NCI-H1930 (cell line): ENCODE results near the gene GPR132.
"Not testable (repeated sequence)": the region's sequence is repeated elsewhere in the genome, so short reads cannot be mapped to it uniquely, and the experiment has no call there.

ENCODE experiments used
- DNase-seq, 2 experiments: peaks; one replicate each; lab custom pipeline; 2025; lab: John Stamatoyannopoulos, UW

Gene GPR132

DNA sequence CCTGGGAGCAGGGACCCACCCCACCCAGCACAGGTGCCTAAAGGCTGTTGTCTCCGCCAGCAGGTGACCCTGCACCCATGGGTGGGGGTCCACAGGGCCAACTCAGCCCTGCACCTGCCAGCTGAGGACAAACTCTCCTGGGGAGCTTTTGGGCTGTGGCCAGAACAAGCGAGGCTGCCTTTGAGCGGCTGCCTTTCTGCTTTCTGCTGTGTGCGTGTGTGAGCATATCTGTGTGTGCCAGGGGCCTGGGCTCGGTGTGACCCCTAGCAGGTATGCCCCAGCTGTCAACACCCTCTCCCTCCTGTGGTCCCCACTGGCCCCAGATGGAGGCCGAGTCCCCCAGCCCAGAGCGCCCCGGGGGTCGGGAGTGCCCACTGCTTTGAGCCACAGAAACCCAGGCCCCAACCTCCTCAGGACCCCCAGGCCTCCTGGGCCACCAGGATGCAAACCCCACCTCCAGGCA lies 25.9 kb upstream of the GPR132 start:
- DNase-seq, result no peak

DNA sequence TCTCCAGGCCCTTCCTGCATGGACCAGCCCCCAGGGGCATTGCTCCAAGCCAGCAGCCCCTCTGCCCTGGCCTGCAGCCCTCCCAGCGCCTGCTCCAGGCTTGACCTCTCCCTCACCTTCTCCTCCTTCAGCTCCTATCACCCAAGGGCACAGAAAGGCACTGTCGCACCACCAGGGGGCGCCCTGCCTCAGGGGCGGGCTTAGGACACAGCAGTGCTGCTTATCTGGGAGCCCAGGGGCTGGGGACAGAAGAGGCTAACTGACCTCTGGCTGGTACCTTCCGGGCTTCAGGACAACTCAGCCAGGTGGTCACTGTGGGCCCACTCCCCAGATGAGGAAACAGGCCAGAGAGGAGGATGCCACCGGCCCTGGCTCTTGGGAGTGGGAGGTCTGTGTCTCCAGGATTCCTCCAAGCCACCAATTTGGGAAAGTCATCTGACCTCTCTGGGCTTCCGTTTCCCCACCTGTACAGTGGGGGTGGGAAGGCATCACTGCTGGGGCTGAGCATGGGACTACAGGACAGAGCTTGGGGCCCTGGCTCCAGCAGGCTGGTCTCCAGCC lies 25.3 kb upstream of the GPR132 start:
- DNase-seq, result peak; percentile 74 to 83

DNA sequence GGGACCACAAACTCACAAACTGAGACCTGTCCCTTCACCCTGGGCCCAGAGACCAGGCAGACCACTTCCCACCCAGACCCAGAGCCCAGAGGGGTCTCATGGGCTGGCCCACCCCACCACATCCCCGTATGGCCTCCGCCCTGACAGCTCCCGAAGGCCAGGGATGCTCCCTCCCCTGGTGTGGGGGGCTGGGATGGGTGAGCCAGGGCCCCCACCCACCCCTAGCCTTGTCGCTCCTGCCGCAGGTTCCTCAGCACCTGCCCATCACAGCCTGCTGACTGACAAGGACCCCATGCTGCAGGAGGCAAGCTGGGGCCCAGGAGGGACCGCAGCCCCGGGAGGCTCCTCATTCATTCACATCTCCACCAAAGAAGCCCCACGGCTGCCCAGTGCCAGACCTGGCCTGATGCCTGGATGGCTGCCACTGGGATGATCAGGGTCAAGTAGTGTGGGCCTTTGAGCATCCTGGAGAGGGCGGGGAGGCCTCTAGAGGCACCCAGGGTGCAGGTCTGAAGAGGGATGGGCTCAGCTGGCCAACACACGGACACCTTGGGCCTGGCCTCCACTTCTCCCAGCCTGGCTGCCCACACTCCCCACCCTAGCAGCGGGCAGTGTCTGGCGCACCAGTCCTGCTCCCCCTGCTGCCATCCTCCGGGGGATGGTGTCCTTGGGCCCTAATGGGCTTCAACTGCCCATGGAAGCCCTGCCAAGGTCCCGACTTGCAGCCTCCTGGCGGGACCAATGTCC lies 24.7 kb upstream of the GPR132 start:
- DNase-seq, result no peak

DNA sequence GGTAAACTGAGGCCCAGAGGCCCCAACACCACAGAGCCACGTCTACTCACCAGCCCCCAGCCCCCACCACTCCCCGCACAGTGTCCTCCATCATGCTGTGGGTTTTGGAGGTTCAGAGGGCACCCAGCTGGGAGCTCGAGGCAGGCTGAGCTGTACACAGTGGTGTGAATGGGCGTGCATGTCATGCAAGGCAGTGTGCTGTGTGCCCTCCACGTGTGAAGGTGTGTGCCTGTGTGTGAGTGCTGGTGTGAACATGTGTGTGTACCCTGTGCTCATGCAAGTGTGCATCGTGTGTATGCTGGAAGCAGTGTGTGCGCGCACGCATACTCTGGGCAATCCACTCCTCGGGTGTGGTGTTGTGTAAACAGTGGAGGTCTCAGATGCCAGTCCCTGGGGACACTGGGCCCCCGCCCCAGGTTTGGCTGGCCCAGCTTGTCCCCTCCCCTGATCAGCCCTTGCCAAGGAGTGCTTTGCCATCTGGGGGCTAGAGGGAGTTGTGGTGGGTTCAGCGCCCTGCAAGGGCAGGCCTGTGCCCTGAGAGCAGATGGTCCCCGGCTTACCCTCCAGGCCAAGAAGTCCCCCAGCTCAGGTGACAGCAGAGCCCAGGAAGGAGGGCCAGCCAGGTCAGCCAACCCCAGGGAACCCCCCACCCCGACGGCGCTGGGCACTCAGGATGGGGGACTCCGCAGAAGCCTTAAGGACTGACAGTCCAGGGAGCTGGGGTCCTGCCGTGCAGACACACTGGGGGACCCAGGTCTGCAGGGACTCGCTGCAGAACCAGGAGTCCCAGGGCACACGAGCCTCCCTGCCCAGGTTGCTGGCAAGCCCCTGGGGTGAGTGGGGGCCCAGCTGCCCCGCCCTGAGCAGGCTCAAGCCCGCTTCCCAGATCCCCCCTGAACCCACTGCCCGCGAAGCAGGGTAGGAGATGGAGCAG lies 23.8 kb upstream of the GPR132 start:
- DNase-seq, result no peak

DNA sequence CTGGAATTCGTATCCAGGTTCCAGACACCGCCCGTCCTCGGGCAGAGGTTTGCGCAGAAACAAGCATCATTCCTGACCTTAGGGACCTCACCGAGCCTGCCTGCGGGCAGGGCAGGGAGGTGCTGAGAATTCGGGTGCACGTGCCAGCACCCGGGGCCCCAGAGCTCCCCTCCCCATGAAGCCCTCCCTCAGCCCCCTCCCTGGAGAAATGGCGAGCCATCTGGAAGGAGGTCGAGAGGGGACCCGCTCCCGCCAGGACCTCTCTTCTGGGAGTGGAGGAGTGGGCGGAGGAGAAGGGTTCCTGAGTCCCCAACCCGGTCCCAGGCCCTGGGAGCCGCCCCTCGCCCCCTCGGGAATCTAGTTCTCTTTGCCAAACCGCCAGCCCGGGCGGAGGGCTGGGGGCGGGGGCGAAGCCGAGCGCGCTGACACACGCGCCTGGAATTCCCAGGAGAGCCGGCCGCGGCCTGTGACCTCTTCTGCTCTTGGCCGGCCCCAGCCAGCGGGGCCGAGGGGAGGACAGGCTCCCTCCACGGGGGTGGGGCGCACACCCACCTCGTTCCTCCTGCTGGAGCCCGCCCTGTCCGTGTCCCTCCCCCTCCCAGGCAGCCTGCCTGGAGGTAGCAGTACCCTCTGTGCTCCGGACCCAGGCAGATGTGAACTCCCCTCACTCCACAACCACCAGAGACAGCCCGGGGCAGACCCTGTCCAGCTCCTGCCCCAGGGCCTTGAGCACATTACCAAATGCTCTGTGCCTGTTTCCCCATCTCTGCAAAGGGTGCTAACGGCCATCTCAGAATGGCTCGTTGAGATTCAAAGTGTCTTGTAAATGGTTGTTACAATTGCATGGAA lies 23.0 kb upstream of the GPR132 start:
- no peak for DNase-seq

DNA sequence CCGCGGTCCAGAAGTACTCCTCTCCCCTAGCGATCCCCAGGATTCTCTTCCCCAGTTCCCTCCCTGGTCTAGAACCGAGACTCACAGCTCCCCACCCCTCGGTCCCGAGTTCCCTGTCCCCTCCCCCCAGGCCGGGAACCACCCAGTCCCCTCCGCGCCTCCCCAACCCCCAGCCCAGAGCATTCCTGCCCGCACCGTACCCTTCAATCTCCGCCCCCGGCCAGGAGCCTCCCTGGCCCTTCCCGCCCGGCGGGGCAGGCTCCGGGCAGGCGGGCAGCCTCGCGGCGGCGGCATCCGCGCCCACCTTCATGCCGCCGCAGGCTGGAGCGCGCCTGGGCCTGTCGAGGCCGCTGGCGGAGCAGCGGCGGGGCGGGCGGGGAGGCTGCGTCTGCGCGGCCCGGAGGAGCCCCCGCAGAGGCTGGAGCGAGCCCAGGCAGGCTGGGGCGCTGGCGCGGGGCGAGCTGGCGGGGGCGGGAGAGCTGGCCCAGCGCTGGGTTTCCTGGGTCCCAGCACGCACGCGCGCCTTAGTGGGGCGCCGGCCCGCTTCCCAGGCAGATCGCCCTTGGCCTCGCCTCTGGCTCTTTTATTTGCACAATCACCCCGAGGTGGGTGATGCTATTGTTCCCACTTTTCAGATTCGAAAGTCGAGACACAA lies 22.2 kb upstream of the GPR132 start:
- DNase-seq, result no peak

GRCh38 chr14:105086833-105087307 lies 21.6 kb upstream of the GPR132 start:
- DNase-seq, result peak; percentile 40 to 64

DNA sequence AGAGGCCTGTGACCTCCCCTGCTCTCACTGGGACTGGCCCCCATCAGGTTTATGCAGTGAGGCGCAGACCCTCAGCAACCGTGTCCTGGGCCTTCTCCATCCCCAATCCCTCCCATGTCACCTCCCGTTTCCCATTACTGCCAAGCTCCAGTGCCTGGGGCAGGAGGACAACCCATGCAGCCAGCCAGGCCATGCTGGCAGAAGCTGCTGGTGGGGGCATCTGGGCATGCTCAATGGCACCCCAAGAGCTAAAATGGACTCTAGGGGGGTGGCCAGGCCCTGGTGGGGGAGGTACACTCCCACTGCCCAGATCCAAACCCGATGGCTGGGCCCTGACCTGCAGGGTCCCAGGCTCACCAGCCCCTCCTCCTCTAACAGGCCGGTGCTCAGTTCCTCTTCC lies 20.5 kb upstream of the GPR132 start:
- DNase-seq, result no peak

DNA sequence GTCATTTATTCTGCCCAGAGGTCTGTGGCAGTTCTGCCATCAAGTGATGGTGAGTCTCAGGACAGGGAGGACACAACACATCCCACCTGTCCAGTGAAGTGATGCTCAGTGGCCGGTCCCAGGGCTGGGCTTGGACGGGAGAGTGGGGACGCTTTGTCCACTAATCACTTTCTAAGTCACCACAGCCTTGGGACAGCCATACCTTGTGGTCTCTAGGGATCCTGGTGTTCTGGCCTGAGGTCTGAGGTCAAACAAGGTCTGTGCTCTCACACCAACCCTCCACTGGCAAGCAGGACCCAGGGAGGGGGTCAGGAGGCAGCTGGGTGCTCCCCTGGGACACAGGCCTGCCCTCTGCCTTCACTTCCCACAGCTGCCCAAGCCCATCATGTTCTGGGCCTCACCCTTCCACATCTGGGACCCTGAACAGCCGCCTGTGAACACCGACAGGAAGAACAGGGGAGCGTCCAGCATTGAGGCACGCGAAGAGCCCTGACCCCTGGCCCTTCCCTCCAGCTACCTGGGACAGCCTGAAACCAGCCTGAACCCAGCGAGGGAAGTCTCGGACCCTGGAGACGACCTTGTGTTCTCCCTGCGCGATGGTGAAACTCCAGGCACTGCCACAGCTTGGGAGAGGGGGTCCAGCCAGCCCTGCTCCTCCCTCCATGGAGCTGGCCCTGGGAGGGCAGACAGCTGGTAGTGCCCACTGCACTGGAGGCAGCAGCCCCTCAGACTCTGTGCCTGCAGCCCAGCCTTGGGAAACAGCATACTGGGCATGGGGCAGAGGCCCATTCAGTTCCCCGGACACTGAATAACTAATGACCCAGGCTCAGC lies 19.7 kb upstream of the GPR132 start:
- no peak for DNase-seq

DNA sequence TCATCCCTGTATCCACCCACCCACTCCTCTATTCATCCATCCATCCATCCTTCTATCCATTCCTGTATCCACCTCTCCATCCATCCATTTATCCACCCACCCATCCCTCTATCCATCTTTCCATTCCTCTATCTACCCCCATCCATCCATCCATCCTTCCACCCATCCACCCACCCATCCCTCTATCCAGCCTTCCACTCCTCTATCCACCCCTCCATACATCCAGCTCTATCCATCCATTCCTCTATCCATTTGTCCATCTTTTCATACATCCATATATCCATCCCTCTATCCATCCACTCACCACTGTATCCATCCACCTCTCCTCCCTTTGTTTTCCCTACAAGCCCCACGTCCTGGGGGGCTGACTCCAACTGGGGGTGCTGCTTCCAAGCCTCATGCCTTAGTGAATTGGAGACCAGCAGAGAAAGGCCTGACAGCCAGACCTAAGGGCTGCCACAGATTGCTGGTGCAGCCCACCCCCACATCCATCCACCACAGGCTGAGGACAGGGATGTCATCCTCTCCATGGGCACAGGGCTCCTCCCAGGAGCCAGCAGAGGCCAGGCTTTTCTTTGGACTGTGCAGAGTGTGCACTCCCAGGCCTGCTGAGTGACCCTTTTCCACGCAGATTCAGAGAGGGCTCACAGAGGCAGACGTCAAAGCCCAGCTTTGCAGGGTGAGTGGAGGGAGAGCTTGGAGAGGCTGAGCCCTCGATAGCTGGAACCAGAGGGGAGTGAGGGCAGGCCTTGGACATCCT lies 18.9 kb upstream of the GPR132 start:
- DNase-seq, result no peak

DNA sequence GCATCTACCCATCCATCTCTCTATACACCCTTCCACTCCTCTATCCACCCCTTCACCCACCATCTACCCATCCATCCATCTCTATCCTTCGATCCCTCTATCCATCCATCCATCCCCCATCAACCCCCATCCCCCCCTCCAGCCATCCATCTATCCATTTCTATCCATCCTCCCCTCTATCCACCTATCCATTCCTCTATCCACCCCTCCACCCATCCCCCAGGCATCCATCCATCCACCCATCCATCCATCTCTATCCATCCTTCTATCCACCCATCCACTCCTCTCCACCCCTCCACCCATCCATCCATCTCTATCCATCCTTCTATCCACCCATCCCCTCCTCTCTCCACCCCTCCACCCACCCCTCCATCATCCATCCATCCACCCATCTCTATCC lies 17.5 kb upstream of the GPR132 start:
- no peak for DNase-seq

- not testable (repeated sequence) for DNase-seq
Observed at GRCh38 chr14:105081473-105081872, 16.2 kb upstream of the GPR132 start.

GRCh38 chr14:105080161-105080560 lies 14.9 kb upstream of the GPR132 start:
- DNase-seq, result no peak

DNA sequence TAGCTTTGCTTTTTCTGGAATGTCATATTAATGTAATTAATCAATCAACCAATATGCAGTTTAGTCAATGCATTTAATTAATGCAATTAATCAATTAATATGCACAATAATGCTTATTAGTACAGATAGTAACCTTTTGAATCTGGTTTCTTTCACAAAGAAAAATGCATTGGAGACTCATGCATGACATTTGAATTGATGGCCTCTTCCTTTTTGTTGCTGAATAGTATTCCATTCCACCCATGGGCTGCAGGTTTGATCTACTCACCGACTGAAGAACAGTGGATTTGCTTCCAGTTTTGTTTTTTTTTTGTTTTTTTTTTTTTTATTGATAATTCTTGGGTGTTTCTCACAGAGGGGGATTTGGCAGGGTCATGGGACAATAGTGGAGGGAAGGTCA lies 13.1 kb upstream of the GPR132 start:
- DNase-seq, result no peak

- DNase-seq, result no peak
Observed at GRCh38 chr14:105077649-105077995, 12.4 kb upstream of the GPR132 start.

- DNase-seq, result no peak
Observed at GRCh38 chr14:105076805-105077648, 11.8 kb upstream of the GPR132 start.

DNA sequence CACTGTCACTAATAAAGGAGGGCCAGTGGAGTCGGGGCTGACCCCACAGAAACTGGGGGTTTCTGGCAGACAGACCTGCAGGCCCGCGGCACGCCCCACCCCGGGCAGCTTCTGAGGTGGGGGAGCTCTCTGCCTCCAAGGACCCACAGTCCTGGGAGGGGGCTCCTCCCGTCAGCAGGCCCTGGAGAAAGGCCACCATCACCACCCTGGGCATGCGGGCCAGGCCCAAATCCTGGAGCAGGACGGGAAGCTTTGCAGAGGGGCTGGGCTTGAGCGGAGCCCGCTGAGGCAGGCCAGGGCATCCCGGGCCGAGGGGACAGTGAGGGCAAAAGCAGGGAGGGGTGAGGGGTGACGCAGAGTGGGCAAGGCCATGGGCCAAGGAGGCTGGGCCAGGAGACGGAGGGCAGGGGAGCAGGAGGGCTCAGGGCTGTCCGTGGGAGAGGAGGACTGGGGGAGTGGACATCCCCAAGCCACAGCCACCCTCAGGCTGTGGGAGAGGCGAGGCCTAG lies 11.1 kb upstream of the GPR132 start:
- no peak for DNase-seq
